Left cardiac atrium (tissue), 4 donors: ENCODE measurements around the gene PLAGL2. TPM values are rescaled to one million over a fixed set of nuclear protein-coding genes. Genes with fewer than 3 reads are reported as not detected.

ENCODE experiments used
- ATAC-seq, 2 donors: fragments of 200-7000 bp; cut with Tn5 transposase; one replicate each; pipeline ENCODE4 v1.9.1; 2020; ENCODE audit warnings: mild to moderate bottlenecking in 2 of 2, moderate library complexity in 2 of 2
- DNase-seq: peaks from one replicate; pipeline ENCODE4 v3.0.0-alpha.2; 2020
- intact Hi-C, 2 donors: fragments of 100-400 bp; cut with DNase I; formaldehyde crosslinking; loops; one replicate each; pipeline versions ENCODE4 v1.14.1 to v1.15.1; 2022 to 2023
- total RNA-seq, 2 donors: library from RNA; stranded (reverse); fragmentation: NEBNext Ultra II Directional; extraction: Animal tissue kit (Norgen Biotek cat#: 25700); gene quantifications; one replicate each; pipeline ENCODE4 v1.2.1, GENCODE V29; 2021
- donor health status: DM: no; HTN: yes; CAD: no.
- donor health status: DM: no; HTN: yes; CAD: no; lungs with severe emphysema.
- donor health status: DM: yes; HTN: yes; CAD: no.
- donor health status: Dilated cardiomyopathy.

The PLAGL2 gene
- total RNA-seq, 2 donors from 2014 or later: 6.9 to 8.0 TPM

DNA sequence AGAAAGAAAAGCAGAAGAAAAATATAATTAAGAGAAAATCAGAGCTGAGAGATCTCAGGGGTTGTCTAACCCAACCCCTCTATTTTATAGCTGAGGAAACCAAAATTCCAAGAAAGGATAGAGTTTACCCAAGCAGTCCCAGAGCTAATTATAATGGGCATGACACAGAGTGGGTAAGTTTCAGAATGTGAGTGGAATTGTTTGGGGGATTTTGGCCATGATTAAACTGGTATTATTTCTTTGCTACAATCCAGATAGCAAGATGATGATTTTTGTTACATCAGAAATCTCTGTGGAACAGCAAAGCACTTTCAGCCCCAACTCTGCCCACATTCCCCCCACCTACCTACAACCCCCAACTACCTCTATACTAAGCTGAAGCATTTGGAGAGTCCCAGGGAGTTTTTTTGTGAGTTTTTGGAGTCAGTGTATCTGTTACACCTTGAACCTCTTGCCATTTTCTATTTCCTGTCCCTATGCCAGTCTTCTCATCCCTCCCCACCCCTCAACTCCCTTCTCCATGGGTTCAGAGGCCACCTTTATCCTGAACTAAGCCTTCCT is 24.9 kb upstream of the PLAGL2 start:
- ATAC-seq: no peak
- intact Hi-C loops: no loop called here
- DNase-seq: no peak

DNA sequence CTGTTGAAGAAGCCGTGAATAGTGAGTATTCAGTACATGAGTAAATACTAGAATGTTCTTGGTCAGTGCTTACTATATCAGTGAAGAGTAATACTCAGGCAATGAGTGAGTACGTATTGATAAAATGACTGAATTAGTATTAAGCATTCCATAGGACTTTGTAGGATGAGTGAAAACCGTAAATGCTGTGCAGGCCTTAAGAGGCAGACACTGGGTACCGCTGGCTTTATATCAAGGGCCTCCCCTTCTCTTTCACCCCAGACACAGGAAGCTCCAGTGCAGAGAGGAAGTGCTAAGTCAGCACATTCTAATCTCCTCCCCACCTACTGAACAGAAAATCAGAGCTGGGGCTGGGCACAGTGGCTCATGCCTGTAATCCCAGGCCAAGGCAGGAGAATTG is 24.3 kb upstream of the PLAGL2 start:
- ATAC-seq: no peak
- DNase-seq: no peak
- intact Hi-C loops: no loop called here

GRCh38 chr20:32231245-32231644 is 23.7 kb upstream of the PLAGL2 start:
- intact Hi-C loops: no loop called here

DNA sequence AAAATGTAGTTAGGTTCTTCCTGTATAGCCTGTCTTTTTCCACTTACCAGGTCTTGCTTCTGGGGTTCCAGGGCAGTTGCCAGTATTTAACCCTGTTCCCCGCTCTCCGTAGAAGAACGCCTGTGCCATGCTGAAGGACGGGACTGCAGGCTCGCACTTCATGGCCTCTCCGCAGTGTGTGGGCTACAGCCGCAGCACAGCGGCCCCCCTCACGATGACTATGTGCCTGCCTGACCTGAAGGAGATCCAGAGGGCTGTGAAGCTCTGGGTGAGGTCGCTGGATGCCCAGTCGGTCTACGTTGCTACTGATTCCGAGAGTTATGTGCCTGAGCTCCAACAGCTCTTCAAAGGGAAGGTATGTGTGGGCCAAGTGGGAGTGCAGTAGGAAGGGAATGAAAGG is 23.2 kb upstream of the PLAGL2 start:
- intact Hi-C loops: no loop called here
- DNase-seq (no peak), ATAC-seq (no peak)

More at GRCh38 chr20:32231245-32231644, 23.7 kb upstream of the PLAGL2 start:
- DNase-seq (no peak), ATAC-seq (no peak)

- no peak for ATAC-seq
- intact Hi-C loops: no loop called here
These were observed 21.8 kb upstream of the PLAGL2 start for GRCh38 chr20:32229251-32229747.

DNA sequence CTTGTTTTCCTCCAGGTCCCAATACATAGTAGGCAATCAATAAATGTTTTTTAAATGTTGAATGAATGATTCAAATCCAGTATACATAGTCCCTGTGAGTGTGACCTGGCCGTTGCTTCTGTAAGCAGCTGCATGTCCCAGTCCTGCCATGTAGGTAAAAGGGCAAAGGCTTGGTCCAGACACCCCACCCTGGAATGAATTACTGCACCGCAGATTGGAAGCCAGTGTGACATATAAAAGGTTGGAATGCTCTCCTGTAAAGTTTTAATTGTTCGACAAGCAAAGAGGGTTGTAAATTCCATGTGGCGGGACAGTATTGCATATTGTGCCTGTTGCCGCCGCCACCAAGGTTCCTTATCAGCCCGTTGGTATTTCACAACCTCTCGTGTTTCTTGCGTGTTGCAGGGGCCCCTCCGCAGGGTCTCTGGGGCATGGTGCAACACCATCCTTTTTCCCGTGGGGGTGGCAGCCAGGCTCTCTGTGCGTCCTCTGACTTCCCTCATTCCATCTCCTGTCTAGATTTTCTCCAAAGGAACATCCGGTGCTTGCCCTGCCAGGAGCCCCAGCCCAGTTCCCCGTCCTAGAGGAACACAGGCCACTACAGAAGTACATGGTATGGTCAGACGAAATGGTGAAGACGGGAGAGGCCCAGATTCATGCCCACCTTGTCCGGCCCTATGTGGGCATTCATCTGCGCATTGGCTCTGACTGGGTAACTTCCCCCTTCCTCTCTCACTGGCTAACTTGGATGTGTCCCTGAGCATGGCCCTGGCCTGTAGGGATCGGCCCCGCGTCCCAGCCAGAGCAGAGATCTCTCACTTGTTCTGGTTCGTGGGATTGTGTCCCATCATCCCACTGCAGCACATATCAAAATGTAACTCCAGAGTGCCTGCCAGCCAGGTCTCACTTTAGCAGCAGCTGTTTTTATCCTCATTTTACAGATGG is 20.5 kb upstream of the PLAGL2 start:
- intact Hi-C loops: no loop called here
- peak; percentile 56 to 80 for ATAC-seq
- peak; percentile 47 for DNase-seq

More at GRCh38 chr20:32229251-32229747, 21.8 kb upstream of the PLAGL2 start:
- DNase-seq: no peak

GRCh38 chr20:32227306-32227705 is 19.8 kb upstream of the PLAGL2 start:
- intact Hi-C loops: no loop called here
- DNase-seq (no peak), ATAC-seq (peak in 1 of 2 donors; percentile 12)

GRCh38 chr20:32226391-32226790 is 18.8 kb upstream of the PLAGL2 start:
- ATAC-seq (no peak), DNase-seq (no peak)
- intact Hi-C loops: no loop called here

DNA sequence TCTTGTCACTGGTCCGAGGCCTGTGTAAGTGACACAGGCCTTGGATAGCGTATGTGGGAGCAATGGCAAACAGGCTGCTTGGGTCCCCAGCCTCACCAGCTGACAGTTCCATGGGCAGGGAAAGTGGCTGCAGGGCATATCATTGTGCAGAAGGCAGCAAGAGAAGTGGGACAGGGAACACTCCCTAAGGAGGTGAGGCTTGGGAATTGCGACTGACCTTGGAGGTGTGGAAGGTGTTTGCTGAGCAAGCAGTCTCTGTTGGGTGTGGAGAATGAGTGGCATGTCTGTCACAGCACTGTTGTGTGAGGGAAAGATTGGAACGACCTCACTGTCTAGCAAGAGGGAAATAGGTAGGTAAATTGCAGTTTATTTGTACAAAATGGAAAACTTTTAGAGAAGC is 16.9 kb upstream of the PLAGL2 start:
- intact Hi-C loops: no loop called here
- DNase-seq (no peak), ATAC-seq (no peak)

DNA sequence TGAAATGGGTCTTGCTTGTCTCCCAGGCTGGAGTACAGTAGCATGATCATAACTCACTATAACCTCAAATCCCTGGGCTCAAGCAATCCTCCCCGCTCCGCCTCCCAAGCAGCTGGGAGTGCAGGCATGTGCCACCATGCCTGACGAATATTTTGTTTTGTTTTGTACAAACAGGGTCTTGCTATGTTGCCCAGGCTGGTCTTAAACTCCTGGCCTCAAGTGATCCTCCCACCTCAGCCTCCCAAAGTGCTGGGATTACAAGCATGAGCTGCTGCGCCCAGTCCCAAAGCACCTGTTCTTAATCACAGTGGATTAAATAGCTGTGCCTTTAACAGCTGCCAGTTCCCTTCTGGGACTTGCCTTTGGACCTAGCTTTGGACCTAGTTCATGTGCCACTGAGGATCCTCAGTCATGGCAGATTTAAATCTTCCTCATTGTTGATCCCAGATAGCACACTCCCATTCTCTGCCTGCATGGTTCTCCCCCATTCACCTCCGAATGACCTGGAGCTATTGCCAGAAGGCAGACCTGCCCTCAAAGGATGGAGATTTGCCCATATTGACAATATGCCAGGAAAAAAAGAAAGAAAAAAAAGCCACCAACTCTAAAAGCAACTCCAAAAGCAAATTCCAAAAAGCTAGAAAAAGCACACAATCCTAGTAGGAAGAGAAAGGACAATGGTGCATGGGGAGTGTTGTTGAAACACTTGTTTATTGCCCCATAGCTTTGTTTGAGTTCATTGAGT is 10.8 kb upstream of the PLAGL2 start:
- intact Hi-C loops: no loop called here
- DNase-seq: no peak
- ATAC-seq: no peak

DNA sequence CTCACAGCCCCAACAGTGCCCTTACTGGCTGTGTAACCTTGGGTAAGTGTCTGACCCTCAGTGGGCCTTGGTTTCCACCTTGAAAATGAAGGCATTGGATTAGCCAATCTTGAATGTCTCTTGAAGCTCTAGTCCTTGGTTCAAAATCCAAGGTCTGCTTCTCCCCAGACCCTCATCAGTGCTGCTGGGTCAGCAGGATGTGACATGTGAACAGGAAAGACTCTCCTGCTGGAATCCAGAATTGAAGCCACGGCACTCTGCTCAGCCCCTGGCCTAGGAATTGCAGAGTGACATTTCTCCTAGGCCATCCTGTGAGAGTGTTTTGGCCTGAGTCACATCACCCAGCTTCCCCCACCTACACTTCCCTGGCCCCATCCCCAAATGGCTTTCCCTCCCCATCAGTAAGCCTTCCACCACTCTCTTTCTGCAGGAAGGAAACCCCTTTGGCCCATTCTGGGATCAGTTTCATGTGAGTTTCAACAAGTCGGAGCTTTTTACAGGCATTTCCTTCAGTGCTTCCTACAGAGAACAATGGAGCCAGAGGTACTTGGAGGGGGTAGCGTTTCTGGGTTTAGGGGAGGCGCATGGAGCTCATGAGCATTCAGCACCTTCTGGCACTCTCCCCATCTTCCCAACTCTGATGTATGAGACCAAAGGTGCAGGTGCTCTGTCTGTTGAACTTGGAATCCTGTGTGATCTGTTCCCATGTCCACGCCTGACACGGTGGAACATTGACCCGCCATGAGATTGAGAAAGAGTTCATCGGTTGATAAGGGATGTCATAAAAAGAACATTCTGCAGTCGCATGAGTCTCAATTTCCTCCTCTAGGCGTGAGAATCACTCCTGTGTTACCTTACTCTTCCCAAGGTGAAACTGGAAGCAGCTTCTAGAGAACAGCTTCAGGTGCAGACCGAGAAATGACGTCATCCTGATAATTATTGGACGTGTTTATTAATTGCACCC is 8.9 kb upstream of the PLAGL2 start:
- ATAC-seq (no peak), DNase-seq (no peak)
- intact Hi-C loops: no loop called here

DNA sequence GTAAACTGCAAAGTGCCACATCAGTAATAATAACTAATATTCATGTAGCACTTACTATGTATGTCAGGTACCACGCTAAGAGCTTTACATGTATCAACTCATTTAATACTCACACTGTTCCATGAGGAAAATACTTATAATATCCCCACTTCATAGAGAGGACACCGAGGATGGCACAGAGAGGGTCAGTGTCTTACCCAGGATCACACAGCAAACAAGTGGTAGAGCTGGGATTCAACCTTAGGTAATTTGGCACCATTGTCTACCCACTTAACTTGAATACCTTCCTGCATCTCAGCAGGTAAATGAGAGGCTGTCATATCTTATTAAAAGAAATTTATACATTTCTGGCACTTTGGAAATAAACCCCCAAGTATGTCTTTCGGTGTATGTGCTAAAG is 8.2 kb upstream of the PLAGL2 start:
- DNase-seq: no peak
- intact Hi-C loops: no loop called here
- no peak for ATAC-seq

- intact Hi-C loops: no loop called here
- no peak for DNase-seq
These were observed 7.6 kb upstream of the PLAGL2 start for GRCh38 chr20:32215147-32215546.

GRCh38 chr20:32213870-32214269 is 6.3 kb upstream of the PLAGL2 start:
- intact Hi-C loops: no loop called here
- no peak for DNase-seq
- no peak for ATAC-seq

More at GRCh38 chr20:32215147-32215546, 7.6 kb upstream of the PLAGL2 start:
- ATAC-seq: no peak

- no peak for DNase-seq
- no peak for ATAC-seq
- intact Hi-C loops: loop anchor here in 1 of 2 donors (10.0 kb wide), 1 partner anchor 125 kb away; no protein-coding TSS in a partner anchor
These were observed 2.5 kb upstream of the PLAGL2 start for GRCh38 chr20:32209850-32210605.

DNA sequence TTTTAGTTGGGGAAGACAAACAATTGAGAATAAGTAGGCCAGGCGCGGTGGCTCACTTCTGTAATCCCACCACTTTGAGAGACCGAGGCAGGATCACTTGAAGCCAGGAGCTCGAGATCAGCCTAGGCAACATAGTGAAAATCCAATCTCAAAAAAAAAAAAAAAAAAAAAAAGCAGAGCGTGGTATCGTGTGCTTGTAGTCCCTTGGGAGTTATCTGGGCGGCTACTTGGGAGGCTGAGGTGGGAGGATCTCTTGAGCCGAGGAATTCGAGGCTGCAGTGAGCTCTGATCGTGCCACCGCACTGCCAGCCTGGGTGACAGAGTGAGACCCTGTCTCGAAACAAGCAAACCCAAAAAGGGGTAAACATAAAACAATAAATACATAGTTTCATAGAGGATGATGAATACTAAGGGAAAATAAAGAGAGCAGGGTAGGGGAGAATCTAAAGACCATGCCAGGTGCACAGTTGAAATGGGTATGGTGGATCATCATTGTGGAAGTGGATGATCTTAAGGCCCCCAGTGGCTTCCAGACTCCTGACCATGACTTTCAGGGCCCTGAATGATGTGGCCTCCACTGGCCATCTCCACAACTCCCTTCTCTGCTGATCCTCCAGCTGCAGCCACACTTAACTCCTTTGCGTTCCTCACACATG is 1.1 kb upstream of the PLAGL2 start:
- ATAC-seq (no peak), DNase-seq (no peak)
- intact Hi-C loops: loop anchor here in 1 of 2 donors (10.0 kb wide), 1 partner anchor 126 kb away; no protein-coding TSS in a partner anchor
